Measurements from ENCODE around the gene TBC1D17.

The TBC1D17 gene

DNA sequence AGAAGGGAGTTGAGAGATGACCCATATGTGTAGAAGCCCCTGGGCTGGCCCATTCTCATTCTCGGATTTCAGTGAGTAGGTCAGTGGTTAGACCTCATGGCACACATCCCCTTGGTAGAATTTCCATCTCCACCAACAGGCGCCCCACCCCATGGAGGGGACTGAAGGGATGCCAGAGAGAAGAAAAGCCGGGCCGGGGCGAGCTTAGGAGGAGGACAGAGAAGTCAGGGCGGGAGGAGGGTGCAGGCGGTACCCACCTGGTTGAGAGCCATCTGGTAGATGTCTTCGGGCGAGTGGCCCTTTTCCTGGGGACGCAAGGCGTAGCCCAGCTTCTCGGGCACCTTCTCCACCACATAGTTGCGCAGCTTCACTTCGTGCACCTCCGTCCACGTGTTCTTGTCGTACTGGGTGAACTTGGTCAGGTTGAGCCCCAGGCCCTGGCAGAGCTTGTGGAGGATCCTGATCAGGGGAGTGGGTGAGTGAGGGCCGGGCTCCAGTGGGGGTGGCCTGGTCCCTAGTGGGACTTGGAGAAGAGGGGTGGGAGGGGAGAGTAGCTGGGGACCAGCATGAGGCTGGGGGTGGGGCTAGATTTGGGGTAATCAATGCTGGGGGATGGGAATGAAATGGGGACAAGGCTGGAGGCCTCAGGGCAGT, 16.6 kb downstream of the TBC1D17 start:
- DNase-seq (ENCODE audit: low read depth): no peak

DNA sequence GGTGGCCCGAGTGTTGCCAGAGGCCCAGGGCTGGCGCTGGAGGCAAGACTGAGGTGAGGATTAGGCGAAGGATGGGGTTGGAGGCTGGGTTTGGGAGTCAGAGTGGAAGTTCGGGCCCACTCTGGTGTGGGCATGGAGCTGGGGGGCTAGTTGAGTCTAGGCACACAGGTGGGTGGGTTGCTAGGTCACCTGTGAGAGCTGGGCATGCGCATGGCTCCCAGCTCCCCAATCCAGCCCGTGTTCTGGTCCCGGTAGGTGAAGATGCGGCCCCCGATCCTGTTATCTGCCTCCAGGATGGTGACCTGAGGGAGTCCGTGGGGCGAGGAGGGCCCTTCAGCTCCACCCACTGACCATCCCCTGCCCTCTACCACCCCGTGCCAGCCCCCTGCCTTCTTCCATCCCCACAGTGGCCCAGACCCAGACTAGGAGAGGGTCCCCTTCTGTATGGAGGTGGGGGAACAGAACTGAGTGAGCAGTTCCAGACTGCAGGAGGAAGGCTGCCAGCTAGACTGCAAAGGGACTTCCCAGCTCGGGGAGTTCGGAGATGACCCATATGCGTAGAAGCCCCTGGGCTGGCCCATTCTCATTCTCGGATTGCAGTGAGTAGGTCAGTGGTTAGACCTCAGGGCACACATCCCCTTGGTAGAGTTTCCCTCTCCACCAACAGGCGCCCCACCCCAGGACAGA, 17.5 kb downstream of the TBC1D17 start:
- DNase-seq (ENCODE audit: low read depth): no peak

DNA sequence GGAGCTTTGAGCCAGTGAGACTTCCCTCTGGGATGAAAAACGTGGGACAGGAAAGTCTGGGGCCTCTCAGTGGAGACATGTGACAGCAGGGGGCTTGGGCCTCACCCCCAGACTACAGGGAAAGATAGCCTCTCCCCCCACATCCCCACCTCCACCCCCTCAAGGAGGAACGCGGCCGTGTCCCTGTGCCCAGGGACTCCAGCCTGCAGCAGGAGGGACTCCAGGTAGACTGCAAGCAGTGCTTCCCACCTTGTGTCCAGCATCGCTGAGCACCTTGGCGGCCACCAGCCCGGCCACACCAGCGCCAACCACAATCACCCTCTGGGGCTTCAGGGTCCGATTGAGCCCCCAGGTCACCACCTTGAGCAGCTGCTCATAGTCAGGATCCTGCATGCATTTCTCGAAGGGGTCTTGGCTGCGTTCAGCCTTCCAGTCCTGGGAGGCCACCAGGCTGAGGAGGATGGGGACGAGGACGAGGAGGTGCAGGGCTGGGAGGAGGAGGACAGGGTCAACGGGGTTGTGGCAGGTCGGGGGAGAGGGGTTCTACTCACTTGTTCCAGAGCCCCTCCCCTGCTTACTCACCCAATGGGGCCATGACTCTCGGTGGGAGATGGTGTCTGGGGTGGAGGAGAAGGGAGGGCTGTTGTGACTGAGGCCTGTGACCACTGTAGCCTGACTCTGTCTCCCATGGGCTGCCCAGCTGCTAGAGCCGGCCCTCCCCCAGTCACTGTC, 18.2 kb downstream of the TBC1D17 start:
- no peak for DNase-seq (ENCODE audit: low read depth)

DNA sequence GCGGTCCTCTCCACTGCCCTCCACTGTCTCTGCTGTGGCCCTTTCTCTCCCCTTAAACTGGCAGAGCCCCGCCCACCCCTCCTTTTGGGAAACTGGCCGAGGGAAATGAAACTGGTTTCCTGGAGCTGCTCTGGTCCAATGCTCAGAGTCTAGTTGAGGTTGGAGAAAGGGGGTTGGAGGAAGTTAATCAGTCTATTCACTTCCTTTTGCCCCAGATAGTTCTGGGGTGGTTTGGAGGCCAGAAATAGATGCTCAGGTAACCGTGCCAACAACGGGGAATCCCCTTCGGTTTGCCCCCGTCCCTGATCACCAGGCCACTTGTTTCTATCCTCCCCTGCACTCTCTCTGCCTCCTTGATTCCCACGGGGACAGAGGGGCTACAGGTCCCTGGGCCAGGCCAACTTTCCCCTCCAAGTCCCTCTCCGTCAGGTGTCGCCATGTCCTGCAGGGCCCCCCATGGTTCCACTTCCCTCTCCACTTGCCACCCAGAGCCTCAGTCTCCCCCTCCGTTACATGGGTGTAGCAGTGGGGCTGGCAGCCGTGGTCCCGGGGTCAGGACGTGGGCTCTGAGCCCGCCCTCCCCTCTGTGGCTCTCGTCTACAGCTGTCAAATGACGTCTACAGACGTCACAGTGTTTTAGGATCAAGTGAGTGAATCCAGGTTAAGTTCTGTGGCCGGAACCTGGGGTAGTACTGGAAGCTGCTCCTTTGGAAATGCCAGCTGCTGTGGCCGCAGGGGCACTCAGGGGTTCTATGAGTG, 19.5 kb downstream of the TBC1D17 start, which contains the start of gene IL4I1:
TSS of gene IL4I1 (minus strand) at position 25 of the 759 bp plus-strand sequence. CDS start 727 bp downstream, outside the sequence.
- peak; percentile 40 for DNase-seq (ENCODE audit: low read depth)

DNA sequence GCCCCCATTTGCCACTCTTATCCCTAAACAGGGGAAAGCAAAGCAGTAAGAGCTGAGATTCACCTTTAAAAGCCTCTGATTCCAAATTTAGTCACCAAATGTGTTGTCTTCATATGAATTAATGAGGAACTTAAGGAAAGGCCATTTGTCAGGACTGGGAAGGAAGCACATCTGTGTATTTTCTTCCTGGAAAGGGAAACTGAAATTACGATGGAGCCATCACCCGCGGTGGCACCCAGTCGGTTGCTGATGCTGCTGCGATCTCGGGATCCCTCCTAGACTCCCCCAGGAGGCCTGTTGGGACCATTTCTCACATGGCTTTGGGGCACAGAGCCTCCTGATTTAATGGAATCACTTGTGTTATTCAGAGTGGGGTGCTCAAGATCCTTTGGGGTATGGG, 26.6 kb downstream of the TBC1D17 start:
- DNase-seq (ENCODE audit: low read depth): no peak

DNA sequence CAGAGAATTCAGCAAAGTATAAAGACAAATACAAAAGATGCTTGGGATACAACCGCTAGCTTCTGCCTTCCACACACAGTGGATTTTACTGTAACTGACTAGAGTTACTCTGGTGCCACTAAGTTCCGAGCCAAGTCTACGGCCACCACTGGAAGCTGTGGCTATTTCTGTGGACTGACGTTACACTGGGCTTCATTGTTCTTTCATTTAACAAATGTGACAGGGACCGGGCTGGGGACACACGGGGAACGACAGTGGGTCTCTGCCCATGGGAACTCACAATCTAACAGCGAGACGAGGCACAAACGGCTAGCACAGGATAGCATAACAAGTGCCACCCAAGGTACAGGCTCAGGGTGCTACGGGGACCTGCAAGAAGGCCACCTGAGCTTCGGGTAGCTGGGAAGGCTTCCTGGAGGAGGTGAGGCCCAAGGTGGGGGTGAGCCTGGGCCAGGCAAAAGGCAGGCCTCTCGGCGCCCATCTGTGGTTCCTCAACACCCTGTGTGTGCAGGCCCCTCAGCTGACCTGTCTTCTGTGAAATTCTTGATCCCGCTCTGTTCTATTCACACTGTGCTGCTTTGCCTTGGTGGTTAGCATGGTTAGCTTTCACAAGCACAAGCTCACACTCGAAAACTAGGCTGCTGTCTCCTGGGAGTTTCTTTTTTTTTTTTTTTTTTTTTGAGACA, 29.5 kb downstream of the TBC1D17 start:
- DNase-seq (ENCODE audit: low read depth): no peak

DNA sequence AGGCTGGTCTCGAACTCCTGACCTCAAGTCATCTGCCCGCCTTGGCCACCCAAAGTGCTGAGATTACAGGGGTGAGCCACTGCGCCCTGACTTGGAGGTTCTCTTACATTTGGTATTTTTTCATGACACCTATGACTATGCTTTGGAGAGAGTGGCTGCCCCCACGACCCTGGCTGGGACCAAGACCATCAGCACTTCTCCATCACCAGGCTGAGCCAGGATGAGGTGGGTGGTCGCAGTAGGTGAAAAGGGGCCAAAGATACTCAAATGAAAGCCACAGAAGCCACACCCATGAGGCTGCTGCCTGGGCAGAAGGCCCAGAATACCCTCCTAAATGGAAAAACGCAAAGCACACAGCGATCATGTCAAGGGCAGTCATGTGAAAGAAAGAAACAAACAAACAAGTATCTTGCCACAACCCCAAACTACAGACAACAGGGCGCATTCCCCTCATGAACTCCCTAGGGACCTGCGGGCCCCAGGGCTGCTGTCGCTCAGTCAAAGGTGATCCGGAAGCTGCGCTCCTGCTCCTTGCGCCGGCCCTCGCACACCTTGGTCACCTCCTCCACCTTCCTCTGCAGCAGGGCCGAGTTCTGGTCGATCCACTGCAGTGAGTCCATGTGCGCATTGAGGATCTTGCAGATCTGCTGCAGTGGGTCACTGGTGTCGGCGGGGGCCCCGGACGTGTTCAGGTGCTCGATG, 30.4 kb downstream of the TBC1D17 start:
- no peak for DNase-seq (ENCODE audit: low read depth)

DNA sequence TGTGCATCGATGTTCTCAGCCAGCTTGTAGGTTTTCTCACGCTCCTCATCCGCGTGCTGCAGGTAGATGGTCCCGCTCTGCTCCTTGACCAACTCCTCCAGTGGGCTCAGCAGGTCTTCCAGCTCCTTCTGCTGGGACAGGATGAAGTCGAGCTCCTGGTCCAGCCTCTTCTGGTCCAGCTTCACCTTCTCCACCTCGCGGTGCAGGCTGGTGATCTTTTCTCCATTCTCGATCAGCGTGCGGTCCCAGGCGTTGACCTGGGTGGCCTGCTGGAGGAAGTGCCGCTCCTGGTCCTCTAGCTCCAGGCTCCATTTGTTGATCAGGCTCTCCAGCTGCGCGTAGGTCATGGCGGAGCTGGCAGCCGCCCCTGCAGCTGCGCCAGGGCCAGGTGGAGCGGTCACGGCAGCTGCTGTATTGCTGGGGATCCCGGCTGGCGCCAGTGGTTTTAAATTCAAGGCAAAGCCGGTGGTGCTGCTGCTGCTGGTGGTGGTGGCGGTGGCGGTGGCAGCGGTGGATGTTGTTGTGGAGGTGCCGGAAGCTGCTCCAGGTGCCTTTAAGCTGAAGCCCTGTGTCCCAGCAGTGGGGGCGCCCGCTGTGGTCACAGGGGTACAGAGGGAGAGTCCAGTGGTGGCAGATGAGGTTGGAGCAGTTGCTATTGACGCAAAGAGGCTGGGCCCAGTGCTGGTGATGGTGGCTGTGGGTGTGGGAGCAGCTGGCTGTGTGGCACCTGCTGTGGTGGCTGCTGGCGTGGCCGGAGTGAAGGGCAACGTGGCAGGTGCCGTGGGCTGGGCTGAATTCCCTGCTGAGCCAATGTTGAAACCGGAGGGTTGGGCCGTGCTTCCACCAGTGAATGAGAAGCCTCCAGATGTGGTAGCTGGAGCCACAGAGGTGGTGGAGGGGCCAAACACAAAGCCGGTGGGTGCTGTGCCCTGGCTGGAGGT, 31.2 kb downstream of the TBC1D17 start:
- no peak for DNase-seq (ENCODE audit: low read depth)

DNA sequence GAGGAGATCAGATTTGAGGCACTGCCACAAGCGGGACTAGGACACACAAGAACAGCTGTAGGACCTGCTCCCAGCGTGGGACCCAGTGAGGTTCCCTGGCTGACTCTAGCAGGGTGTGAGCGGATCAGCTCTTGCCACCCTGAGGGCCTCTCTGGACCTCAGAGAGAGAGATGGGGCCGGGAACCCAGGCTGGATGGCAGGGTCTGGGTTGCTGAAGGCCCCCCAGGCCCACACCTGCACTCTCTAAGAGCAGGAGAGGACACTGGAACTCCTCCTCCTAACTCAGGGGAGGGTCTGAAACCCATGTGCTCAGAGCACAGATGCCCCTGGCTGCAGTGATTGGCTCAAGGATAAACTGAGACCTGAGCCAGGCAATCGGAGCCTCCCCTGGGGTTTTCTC, 32.7 kb downstream of the TBC1D17 start:
- DNase-seq (ENCODE audit: low read depth): no peak

DNA sequence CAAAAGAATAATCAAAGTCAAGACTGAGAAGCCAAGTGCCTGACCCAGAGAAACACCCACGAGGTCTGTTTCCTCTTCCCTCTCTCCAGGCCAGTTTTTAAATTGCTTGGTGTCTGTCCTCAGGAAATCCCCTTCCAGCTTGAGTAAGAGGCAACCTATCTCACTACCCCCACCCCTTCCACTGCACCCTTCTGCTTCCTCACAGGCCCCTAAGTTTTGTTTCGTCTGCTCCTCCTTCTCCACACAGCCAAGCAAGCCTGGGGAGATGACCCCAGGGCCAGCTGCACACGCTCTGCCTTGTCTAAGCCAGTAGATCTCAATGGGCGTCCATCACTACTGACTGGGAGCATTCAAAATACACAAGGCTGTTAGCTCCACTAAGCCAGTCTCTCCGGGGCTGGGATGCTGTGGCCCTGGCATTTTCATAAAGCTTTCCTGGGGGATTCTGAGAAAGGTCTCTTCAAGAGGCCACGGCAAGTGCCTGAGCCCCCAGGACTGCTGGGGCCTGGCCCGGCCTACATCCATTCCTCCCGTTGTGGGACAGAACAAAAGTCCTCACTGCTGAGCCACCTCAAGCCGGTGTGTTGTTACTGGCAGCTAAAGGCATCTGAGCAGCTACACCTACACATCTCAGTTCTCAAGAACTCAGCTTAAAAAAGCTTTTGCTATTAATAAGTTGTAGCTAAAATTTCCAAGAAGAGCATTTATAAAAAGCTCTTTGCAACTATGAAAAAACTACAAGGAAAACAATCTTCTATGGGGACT, 34.1 kb downstream of the TBC1D17 start:
- no peak for DNase-seq (ENCODE audit: low read depth)

DNA sequence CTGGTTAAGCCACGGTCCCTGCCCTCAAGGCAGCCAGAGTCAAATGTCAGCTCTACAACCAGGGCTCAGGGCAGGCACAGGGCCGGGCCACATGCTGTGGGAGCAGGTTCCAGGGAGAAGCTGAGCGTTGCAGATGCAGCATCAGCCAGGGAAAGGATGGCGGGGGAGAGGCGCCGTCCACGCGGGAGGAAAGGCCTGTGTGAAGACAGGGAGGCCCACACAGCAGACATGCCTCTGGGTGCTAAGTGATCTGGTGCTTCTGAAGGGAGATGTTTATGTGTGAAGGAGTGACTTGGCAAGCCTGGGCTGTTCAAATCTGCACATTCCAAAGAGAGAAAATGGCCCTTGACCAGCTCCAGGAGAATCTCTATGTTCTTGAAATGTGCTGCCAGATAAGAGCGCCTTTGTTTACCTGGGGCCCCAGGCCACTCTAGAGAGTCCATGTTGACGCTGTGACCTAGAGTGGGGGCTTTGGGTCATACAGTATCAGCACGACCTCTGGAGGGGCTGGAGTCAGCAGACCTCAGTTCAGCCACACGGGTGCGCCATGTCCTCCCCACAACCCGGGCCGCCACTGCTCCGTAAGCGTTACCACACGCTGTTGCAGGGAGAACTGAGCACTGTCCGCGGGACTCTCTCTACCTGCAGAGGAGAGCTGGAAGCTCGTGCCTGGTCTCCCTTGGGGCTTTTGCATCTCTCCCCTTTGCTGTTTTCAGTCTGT, 35.6 kb downstream of the TBC1D17 start:
- no peak for DNase-seq (ENCODE audit: low read depth)

DNA sequence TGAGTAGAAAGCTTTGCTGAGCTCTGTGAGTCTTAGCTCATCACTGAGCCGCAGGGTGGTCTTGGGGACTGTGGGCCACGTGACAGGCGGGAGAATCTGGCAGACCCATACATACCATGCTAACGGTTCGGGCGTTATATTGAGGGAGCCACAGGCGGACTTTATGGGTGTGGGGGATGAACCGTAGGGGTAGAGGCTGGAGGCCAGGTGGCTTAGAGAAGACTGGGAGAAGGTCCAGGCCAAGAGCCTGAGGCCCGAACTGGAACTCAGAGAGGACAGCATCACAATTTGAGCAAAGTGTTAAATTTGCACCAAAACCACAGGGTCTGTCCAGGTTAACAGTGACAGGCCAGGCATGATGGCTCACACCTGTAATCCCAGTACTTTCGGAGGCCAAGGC, 36.2 kb downstream of the TBC1D17 start:
- DNase-seq (ENCODE audit: low read depth): no peak

DNA sequence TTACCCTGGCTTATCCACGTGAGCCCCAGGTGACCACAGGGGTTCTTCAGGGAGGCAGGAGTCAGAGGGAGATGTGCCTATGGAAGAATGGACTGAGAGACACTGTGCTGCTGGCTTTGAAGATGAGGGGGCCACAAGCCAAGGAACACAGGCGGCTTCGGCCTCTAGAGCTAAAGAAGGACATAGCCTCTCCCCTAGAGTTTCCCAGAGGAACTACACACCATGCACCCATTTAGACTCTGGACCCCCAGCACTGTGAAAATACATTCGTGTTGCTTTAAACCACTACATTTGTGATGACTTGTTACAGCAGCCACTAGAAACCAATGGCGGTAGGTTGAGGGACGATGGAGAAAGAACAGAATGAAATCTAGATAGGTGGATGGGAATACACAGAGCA, 37.8 kb downstream of the TBC1D17 start:
- DNase-seq (ENCODE audit: low read depth): no peak

DNA sequence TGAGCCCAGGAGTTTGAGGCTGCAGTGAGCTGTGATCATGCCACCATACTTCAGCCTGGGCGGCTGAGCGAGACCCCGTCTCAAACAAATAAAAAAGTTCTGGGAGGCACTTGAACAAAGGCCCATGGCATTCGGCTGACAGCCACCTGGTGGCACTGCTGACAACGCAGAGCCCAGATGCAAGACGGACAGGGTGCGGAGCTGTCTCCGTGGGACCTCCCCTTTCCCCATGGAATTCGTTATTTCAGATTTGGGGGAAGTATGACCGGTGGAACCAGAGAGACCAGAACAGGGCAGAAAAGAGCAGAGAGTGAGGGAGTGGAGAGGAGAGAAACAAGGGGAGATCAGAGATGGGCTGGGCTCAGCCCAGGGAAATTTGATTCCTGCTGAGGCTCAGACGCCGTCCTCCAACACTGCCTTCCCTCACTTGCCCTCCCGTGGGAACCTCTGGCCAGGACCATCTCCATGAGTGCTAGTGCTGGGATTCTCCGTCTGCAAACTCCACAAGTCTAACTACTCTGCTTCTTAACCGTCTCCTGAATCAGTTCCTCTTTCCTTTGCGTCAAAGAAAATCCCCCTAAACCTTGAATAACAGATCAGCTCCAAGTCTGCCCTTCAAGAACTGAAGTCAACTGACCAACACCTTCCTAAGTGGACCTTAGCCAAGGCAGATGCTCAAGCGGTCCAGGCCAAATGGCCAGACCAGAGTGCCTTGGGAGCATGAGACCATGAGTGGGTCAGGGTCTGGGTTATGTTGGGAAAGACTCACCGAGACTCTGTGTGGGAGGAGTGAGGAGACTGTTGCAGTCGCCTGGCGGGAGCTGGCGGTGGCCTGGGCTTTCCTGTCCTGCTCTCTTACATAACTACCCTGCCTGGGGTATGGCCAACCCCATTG, 39.6 kb downstream of the TBC1D17 start:
- DNase-seq (ENCODE audit: low read depth): no peak

DNA sequence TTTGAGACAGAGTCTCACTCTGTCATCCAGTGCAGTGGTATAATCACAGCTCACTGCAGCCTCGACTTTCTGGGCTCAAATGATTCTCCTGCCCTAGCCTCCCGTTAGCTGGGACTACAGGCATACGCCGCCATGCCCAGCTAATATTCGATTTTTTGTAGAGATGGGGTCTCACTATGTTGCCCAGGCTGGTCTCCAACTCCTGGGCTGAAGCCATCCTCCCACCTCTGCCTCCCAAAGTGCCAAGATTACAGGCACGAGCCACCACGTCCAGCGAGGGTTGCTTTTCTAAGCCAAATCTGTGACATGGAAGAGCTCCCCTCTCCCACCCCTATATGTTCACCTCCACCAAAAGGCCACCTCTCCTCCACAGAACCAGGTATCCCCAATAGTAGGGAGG, 40.6 kb downstream of the TBC1D17 start:
- DNase-seq (ENCODE audit: low read depth): no peak

DNA sequence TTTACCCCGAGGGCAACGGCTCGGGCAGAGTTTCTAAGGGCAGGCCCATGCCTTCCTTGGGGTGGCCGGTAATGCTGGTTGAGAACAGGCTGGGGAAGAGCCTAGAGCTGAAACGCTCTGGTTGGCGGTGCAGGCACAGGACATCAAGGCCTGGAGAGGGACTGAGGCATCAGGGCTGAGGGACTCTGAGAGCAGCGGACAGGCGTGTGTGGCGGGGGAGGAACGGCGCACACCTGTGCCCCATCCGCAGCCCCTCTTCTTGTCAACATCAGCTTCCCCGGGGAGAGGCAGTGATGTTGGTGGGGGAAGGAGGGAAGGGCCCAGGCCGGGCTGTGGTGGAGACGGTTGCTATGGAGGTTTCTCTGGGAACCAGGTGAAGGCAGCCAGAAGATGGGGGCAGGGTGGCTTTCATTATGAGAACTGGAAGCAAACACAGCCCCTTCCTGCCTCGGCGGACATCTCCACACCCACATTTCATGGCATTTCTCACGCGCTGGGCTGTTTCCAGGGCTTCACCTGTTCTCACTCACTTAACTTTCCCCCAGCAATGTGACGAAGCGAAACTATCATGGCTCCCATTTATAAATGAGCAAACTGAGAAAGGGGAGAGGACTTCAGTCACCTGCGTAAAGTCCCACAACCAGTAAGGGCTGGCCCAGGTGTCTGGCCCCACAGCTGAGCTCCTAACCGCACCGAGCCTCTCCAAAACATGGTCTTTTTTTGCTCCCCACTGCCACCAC, 43.3 kb downstream of the TBC1D17 start:
- no peak for DNase-seq (ENCODE audit: low read depth)

All from ELR (cell line).